Amniotic stem cell (primary cell): Measurements from ENCODE around the gene GNPDA1.
A peak's percentile ranks its signal among the peaks of the same experiment; 100 is the strongest.

Source experiments
- DNase-seq: peaks from one replicate; lab custom pipeline; 2025; lab: John Stamatoyannopoulos, UW

Gene GNPDA1

DNA sequence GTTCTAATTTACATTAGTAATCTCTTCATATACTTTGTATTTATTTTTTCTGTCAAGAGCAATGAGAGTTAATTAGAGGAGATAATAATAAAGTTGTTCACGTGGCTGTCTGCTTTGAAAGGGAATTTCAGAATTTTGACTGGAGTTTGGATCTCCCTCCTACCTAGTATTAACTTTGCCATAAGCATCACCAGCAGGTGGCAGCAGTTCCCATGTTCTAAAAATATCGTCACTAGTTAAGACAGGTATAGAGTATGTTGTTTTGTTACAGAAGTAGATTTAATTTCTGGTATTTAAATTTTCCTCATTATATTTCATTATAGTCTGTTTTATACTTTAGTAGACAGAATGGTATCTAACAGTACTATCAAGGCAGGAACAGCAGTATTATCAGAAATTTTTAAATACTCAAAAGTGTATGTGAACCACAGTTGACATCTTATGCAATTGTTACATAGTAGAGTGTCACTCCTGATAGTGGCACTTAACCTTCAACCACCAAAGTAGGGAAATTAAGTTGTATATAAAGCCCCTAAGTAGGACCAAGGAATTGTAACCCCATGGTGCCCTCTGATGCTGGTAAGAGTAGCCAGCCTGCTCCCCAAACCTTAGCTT is 20.4 kb downstream of the GNPDA1 start:
- peak; percentile 35 for DNase-seq

DNA sequence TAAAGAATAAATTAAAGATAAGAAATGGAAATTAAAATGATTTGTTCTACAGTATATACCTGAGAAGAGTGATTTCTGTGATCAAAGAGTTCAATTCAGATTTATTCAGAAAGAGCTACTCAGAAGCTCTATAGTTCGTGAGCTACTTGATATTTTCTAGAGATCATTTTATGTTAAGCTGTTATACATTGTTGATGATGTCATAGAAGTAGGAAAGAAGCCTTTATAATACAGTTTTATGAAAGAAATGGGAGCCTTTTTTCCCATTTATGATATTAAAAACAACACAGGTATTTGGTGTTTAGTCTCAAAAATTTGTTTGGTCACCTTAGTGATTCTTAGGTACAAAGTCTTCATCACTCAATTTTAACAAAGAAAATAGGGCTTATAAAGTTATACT is 23.1 kb downstream of the GNPDA1 start:
- DNase-seq: no peak

DNA sequence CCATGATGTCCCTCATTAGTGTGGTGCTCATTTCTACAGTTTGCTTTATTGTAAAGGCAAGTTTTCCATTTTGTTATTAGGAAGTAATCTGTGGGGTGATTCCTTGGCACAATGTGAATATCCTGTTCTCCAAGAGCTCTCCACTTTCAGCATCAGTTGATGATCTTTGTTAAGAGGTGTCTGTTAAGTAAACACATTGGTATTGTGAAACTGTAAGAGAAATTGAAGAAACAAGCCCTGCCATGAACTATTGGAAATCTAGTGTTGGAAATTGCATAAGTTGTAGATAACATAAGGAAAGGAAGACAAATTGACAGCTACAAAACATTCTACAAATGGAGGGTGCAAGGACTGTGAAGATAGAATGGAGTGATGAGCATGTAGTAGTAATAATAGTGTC is 26.8 kb downstream of the GNPDA1 start:
- no peak for DNase-seq

DNA sequence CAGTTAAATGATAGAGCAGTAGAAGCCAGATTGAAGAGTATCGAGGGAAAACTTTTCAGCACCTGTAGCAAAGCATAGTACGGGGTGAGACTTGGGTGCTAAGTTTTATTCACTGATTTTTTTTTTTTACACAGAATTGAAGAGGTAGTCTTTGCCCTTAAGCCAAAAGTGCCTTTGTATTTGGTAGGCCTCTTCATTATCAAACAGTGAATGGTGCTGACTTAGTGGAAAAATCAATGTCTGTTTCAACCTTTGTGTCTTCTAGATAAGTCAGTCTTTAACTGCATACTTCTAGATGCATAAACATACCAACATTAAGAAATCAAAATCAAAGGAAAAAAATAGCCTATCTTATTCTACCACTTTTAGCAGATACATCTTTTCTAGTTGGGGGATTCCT is 30.2 kb downstream of the GNPDA1 start:
- DNase-seq: no peak

DNA sequence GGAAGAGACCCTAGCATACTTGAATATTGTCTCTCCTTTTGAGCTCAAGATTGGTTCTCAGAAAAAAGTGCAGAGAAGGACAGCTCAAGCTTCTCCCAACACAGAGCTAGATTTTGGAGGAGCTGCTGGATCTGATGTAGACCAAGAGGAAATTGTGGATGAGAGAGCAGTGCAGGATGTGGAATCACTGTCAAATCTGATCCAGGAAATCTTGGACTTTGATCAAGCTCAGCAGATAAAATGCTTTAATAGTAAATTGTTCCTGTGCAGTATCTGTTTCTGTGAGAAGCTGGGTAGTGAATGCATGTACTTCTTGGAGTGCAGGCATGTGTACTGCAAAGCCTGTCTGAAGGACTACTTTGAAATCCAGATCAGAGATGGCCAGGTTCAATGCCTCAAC is 34.4 kb downstream of the GNPDA1 start:
- DNase-seq: no peak

DNA sequence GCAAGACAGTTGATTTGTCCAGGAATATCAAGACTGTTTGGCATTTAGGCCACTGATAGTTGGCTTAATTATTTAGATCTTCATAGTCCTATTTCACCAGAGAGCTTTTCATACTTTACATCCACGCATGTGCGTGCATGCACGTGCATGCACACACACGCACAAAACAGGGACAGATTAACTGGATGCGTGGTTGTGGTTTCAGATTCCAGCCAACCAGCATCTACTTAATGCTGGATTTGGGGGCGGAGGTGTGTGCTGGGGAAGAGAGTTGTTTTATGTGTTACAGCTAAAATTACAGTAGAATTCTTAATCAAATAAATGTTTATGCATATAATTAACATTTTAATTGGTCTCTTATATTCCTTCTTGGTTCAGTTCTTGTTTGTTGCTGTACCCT is 36.7 kb downstream of the GNPDA1 start:
- no peak for DNase-seq

DNA sequence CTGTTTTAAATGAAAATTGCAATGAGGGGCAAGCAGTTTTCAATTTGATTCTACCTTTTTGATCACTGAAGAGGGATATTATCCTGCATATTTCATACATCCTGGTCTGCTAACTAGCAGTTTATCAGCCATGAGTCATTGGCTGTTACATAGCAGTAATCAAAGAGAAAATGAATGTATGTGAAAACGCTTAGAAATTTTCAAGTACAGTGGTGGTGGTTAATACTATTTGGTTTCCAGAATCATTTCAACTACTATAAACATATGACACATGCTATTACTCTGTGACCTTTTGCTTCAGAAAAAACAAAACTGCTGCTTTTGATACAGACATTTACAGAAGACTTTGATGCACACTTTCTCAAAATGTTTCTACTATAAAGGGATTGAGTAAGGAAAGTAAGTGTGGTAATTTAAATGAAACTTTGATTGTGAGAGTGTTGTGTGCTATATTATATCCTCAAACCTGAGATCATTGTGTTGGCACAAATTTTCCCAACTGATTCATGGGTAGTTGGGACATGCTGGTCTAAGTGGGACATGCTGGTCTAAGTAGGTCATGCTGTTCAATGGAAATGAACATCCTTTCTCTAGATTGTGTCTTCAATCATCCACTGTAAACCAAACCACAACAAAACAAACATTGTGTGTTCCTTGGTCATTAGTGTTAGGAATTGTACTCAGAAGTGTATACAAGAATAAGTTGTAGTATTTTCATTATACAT is 38.8 kb downstream of the GNPDA1 start:
- DNase-seq: no peak

DNA sequence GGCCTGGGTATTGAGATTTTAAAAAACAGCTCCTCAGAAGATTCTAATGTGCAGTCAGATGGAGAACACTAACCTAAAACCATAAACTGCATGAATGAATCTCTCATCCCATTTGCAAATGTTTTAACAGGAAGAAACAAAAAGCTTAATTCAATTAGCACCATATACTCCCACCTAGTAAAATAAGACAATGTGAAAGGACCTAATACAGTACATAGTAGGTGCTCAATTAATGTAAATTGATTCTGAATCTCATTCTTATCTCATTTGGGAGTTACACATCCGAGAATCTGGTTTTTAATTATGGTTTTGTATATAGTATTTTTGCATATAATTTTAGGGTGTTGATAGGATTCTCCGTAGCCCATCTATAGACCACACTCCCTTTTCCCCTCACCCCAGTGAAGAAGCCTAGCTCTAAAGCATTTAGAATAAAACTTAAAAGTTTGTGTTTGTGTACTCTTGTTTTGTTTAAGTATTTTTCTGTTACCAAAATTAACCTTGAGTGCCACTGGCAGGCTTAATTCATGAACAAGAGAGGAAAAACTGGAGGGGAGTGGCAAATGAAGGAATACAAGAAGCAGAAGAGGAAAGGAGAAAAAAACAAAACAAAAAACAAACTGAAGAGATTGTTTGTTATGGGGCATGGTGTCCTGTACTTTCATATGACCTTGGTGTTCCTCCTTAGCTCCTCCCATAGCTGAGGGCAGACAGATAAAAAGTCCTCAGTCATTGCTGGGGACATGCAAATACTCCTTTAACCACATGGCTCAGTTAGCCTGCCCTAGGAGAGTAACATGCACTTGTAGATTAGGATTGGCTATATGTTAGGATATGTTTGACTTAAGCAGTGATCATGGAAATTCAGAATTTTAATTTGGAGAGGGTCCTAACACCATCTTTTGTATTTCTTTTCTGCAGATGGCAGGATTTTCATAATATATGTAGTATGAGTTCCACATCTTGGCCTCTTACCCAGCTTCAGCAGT is 42.8 kb downstream of the GNPDA1 start:
- no peak for DNase-seq

DNA sequence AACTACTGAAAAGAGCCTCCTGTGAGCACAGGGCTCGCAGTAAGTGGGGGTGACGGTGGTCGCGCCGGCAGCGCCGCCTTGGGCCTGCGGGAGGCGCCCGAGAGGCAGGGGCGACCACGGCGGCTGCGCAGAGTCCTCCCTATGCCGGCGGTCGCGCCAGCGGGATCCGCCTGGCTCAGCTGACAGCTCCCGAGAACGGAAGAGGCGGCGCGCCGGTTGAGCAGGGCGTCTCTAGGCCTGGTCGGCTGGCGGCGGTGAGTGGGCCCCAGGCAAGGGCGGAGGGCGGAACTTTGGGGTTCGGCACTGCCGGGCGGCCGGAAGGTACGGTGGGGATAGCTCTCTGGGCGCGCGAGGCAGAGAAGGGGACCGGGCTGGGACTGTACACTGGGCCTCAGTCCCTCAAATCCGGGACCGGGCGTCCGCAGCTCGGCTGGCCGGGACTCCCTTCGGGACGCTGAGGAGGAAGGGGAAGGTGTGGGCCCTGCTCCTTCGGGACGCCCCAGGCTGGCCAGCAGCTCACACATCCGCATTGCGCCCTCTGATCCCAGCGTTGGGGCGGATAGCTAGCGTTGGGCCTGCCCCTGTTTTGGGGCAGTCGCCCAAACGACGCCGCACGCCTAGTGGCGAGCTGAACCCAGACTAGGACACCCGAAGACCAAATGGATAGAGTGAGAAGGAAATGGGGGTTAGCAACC is 43.8 kb downstream of the GNPDA1 start, which contains the start of gene RNF14:
Gene RNF14, plus strand, starts transcription at position 192 of the 695 bp plus-strand sequence. CDS start 4,484 bp downstream, outside the sequence.
- DNase-seq: peak; percentile 91

DNA sequence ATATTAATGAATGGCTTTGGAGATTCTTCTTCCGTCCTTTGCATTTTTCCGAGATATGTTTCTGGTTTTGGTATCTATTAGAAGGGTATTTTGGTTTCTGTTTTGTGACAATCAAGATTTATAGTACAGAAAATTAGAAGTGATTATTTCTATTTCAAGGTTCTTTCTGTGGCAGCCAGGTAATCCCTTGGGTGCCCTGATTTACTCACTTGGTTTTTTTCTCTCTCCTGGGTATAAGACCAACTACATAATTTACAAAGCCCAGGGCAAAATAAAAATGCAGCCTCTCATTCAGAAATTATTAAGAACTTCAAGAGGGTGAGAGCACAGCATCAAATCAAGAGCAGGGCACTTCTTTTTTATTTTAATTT is 45.9 kb downstream of the GNPDA1 start:
- DNase-seq: no peak

DNA sequence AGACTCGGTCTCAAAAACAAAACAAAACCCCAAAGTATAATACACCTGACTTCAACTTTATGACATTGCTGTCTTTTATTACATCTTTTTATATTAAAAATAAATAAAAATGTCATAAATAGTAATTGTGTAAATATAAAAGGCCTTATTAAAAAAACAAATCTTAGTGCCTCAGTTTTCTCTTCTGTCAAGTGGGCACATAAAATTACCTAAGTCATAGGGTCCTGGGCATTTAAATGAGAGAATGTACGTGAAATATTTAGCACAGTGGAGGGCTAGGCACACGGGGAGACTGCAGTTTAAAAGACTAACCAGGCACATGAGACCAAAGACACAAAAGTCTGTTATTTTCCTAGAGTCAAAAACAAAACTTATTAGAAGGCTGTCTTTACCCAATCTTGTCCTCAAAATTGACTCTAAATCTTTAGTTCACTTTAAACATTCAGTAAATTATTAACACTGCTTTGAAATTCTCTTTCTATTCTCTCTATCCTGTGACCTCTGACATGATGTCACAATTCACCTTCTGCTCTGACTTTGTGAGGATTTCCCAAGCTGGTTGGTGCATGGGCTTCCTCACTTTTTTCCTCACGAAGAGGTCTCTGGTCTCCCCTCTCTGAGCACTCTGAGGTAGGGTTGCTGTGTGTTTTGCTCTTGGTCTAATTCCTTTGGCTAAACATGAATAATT is 46.4 kb downstream of the GNPDA1 start:
- DNase-seq: no peak

DNA sequence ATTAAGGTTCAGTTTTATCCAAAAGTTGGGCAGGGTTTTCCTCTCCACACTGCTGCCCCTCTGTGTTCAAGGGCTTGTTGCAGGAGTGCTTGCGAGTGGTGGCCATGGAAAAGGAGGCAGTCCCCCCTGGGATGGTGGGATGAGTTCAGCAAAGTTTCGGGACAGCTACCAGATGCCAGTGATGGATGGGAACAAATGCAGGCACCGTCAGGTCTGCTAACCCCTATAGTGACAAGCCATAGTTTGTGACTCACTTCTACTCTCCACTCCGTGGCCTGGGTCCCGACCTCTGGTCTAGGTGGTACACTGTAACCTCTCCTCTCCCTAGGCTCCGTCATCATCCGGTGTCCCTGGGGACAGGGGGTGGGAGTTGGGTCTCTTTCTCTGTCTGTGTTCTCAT is 47.8 kb downstream of the GNPDA1 start:
- DNase-seq: no peak

DNA sequence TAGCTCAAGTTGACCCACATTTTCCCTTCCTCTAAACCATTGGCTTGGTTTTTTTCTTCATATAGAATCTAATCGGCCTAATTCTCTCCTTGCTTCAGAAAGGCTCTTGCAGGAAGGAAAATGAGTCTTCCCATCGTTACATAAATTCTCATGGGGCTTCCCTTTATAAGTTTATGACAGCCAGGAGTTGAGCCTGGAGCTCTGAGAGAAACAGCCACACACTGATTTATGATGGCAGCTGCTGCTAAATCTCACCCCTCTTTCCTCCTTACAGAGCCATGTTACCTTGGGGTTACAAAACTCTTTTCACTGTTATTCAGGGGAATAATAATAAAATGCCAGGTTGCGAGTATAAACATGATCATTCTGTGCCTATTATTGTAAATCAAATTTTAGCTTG is 49.1 kb downstream of the GNPDA1 start:
- no peak for DNase-seq

DNA sequence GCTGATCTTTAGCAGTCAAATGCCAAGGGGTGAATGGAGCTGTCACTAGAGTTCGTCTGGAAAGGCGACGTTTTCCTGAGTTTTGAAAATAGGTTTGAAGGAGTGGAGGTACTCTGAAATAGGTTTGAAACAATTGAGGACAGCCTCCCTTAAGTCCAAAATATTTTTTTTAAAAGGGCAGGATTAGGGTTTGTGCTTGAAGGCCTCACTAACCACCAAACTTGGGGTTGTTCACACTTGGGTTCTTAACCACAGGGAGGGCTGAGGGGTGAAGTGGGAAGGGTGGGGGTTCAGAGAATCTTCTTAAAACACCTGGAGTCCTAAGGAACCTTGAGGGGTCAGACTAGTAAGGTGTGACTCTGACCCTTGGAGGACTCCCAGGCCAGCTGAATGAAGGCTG is 51.4 kb downstream of the GNPDA1 start:
- no peak for DNase-seq

DNA sequence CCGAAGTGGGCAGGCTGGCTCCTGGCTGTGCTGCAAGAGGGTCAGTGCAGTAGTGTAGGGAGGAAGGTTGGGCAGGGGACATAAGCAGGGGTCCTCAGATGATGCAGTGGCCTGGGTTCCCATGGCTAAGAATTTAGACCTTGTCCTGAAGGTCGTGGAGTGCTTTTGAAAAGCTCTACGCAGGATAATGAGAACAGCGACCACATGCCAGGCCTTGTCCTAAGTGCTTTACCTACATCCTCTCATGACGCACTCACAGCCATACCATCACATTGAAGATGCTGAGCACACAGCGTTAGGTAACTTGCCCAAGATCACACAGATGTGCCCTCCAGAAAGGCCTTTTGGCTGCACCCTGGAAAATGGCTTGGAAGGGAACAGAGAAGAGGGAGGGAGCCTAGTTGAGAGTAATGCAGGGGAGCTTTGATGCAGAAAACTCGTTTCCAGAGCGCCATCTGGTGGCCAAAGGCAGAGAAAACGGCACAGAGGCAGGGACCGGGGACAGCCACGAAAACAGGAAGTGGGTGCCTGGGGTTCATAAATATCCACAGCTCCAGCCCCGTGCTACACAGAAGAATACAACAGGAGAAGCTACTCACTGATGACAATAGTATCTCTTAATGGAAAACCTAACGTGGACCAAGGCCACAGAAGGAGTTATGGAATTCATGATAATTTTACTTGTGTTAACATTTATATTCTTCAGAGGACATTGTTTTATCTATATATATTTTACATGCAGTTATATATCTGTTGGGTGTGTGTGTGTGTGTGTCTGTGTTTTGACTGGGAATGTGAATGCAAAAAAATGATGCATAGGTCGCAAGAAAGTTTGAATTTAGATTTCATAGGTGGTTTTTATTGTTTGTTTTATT is 52.1 kb downstream of the GNPDA1 start:
- DNase-seq: peak; percentile 68

DNA sequence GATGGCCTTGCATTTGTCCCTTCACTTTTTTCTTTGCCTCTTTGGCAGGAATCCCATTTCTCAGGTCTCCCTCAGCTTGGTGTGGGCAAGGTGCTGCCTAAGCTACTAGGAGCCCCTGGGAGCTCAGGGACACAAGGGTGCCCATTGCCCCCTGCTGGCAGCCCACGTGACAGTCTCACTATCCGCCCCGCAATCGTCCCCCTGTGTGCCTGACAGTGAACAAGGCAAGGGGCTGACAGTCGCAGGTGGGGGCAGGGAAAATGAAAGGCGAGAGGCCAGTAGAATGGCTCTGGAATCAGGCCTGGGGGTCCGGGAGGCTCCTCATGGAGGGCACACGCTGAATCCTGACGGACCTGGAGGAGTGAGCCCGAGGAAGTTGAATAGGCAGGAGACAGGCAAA is 52.8 kb downstream of the GNPDA1 start:
- DNase-seq: no peak

DNA sequence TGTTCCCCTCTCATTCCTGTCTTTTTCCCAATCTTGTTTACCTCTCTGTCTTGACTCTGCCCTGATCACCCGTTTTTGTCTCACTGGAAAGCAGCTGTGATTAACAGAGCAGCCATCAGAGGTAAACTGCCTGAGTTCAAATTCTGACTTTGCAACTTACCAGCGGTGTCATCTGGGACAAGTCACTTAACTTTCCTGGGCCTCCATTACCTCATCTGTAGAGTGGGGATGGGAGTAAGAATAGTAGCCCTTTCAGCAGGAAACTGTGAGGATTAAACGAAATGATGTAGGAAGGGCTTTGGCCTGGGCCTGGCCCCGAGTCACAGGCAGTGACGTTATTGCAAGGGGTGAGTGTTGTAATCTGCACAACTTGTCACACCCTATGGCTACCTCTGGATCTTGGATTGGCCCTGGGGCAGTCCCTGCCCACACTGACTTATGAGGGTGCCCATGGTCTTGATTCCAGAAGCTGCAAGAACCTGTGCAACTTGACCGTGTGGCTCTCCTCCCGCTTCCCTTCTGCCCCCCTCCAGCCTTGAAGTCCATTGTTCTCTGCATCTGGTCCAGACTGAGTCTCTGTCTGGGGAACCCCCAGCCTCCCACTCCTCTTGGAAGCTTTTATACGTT is 54.2 kb downstream of the GNPDA1 start:
- DNase-seq: no peak

DNA sequence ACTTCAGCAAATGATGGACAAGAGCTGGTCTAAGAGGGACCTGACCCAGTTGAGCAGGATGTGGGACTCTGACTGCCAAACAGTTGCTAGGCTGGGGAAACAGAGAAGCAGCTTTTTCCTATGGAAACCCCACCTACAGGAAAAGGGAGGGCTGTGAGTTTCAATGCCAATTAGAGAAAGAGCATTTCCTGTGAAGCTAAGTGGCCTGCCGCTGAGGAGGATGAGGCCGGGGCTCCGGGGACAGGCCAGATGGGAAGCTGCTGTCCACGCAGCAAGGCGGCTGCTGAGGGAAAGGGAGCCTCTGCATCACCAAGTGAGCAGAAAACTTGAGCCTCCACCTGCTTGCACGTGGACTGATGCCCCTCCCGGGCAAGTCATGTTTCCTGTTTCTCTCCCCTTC is 54.7 kb downstream of the GNPDA1 start, which contains the start of gene PCDH12:
Gene PCDH12, minus strand, starts transcription at position 90 of the 400 bp plus-strand sequence. CDS start 351 bp downstream, outside the sequence.
- DNase-seq: no peak

DNA sequence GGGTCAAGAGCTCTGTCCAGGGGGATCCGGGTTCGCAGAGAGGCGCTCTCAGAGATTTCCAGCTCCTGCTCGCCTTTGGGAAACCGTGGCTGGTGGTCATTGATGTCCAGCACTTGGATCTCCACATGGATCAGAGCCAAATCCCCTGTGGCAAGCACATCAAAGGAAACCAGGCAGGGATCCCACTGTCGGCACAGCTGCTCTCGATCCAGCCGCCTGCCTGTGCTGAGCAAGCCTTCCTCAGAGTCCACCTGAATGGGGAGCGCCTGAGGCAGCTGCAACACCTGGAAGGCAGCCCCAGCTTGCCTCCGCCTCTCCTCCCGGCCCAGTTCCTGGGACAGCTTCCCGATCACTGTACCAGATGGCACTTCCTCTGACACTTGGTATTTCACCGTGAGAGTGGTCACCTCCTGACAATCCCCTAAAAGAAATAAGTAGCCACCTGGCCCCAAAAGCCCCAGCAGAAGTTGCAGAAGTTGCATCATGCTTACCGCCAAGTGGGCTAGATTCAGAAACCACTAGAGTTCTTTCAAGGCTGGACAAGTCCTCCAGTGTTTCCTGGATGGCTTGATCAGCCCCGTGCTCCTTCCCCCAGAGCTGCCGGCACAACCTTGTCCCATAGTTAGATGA is 55.3 kb downstream of the GNPDA1 start:
- DNase-seq: no peak
